Neuronal stem cell (in vitro differentiated cells): ENCODE measurements around the gene TMEM132C.

Experiments used
- DNase-seq: peaks from one replicate; pipeline ENCODE4 v3.0.0-alpha.2; 2013; ENCODE audit warnings: low spot score
- H2AFZ ChIP-seq: one replicate; pipeline ENCODE4 v1.6.1; 2013; ENCODE audit warnings: mild to moderate bottlenecking, low read length, inconsistent platforms
- H2AK5ac ChIP-seq: 2 replicates; pipeline ENCODE4 v1.6.1; 2013; ENCODE audit warnings: low read depth, mild to moderate bottlenecking, inconsistent platforms, low read length, moderate library complexity, mixed read lengths
- H2BK120ac ChIP-seq: 2 replicates; pipeline ENCODE4 v1.6.1; 2013; ENCODE audit warnings: low read depth, mild to moderate bottlenecking, inconsistent platforms, low read length, moderate library complexity, mixed read lengths
- H2BK12ac ChIP-seq: one replicate; pipeline ENCODE4 v1.6.1; 2013; ENCODE audit warnings: low read length, inconsistent platforms
- H2BK15ac ChIP-seq: 2 replicates; pipeline ENCODE4 v1.6.1; 2013; ENCODE audit warnings: mild to moderate bottlenecking, low read length, inconsistent platforms, mixed read lengths
- H2BK5ac ChIP-seq: one replicate; pipeline ENCODE4 v1.6.1; 2013; ENCODE audit warnings: inconsistent platforms, mild to moderate bottlenecking, low read length, moderate library complexity
- H3K14ac ChIP-seq: one replicate; pipeline ENCODE4 v1.6.1; 2013; ENCODE audit warnings: low read length, inconsistent platforms
- H3K18ac ChIP-seq: 2 replicates; pipeline ENCODE4 v1.6.1; 2013; ENCODE audit warnings: low read length, inconsistent platforms
- H3K23ac ChIP-seq: 2 replicates; pipeline ENCODE4 v1.6.1; 2013; ENCODE audit warnings: low read depth, mild to moderate bottlenecking, mixed read lengths, low read length, inconsistent platforms; ENCODE audit not compliant: poor library complexity
- H3K27ac ChIP-seq: replicated peaks from 3 replicates; pipeline ENCODE4 v1.5.1; 2013; ENCODE audit warnings: low read length, inconsistent platforms
- H3K27me3 ChIP-seq, 3 experiments: 2 replicates each; pipeline ENCODE4 v1.6.1; 2013; ENCODE audit warnings: low read length in 3 of 3, mild to moderate bottlenecking in 2 of 3, inconsistent platforms in 1 of 3, low read depth in 1 of 3, mixed read lengths in 1 of 3, moderate library complexity in 1 of 3; ENCODE audit not compliant: control insufficient read depth in 3 of 3, insufficient read depth in 3 of 3
- H3K36me3 ChIP-seq, 2 donors: replicated peaks in 1 of 2; 2 replicates each; pipeline ENCODE4 v1.6.1; 2013; ENCODE audit warnings: low read length in 2 of 2; ENCODE audit not compliant: control insufficient read depth in 2 of 2, insufficient read depth in 2 of 2
- H3K4ac ChIP-seq: 2 replicates; pipeline ENCODE4 v1.6.1; 2013; ENCODE audit warnings: inconsistent platforms, mild to moderate bottlenecking, low read length, moderate library complexity
- H3K4me1 ChIP-seq, 2 donors: 1 replicate in 1 of 2; 2 replicates in 1 of 2; pipeline ENCODE4 v1.6.1; 2013; ENCODE audit warnings: low read length in 2 of 2, low read depth in 1 of 2; ENCODE audit not compliant: control insufficient read depth in 2 of 2, insufficient read depth in 1 of 2
- H3K4me2 ChIP-seq: one replicate; pipeline ENCODE4 v1.6.1; 2013; ENCODE audit warnings: mild to moderate bottlenecking, low read length, inconsistent platforms; ENCODE audit not compliant: insufficient read depth, poor library complexity, severe bottlenecking
- H3K4me3 ChIP-seq, 2 donors: 2 replicates each; pipeline ENCODE4 v1.5.1; 2013; ENCODE audit warnings: low read length in 2 of 2, mild to moderate bottlenecking in 2 of 2, inconsistent platforms in 1 of 2, moderate library complexity in 1 of 2
- H3K79me1 ChIP-seq: one replicate; pipeline ENCODE4 v1.6.1; 2013; ENCODE audit warnings: low read depth, mild to moderate bottlenecking, inconsistent platforms, low read length, moderate library complexity
- H3K9ac ChIP-seq: one replicate; pipeline ENCODE4 v1.6.1; 2013; ENCODE audit warnings: mild to moderate bottlenecking, low read depth, low read length, inconsistent platforms; ENCODE audit not compliant: poor library complexity
- H3K9me3 ChIP-seq, 2 donors: replicated peaks in 1 of 2; 2 replicates each; pipeline versions ENCODE3 to v1.6.1; 2013; ENCODE audit warnings: low read length in 2 of 2, mild to moderate bottlenecking in 2 of 2, inconsistent platforms in 1 of 2, low read depth in 1 of 2, mixed read lengths in 1 of 2, moderate library complexity in 1 of 2; ENCODE audit not compliant: control insufficient read depth in 2 of 2, insufficient read depth in 1 of 2
- H4K8ac ChIP-seq: one replicate; pipeline ENCODE4 v1.6.1; 2013; ENCODE audit warnings: low read depth, mild to moderate bottlenecking, inconsistent platforms, low read length, moderate library complexity
- H4K91ac ChIP-seq: one replicate; pipeline ENCODE4 v1.6.1; 2013; ENCODE audit warnings: low read length, low read depth, mild to moderate bottlenecking, inconsistent platforms; ENCODE audit not compliant: poor library complexity
- WGBS, 2 donors: extraction: QIAGEN DNeasy Blood & Tissue Kit; methylation state at CpG; one replicate each; pipeline ENCODE4 v1.1.7; 2013; ENCODE audit warnings: missing lambda C conversion rate in 2 of 2, mixed read lengths in 1 of 2; ENCODE audit not compliant: insufficient read length in 2 of 2, insufficient replicate concordance in 1 of 2; ENCODE audit errors: extremely low coverage in 2 of 2; 5-methylcytosine and 5-hydroxymethylcytosine counted together

The TMEM132C gene

GRCh38 chr12:128606970-128607369, 340.0 kb downstream of the TMEM132C start:
- no peak overlapping the region for H2BK5ac ChIP-seq
- no peak for DNase-seq
- H2AK5ac ChIP-seq = no peak overlapping the region
- no peak overlapping the region for H2BK12ac ChIP-seq
- no peaks in the 10 kb centered on the region for H3K9me3 ChIP-seq
- H3K36me3 ChIP-seq = no peaks in the 10 kb centered on the region
- no peak overlapping the region for H3K4me2 ChIP-seq
- H3K4ac ChIP-seq = no peak overlapping the region
- H3K27ac ChIP-seq = no peak overlapping the region
- H3K79me1 ChIP-seq = no peaks in the 10 kb centered on the region
- H3K18ac ChIP-seq = no peak overlapping the region
- H3K9ac ChIP-seq = no peak overlapping the region
- no peaks in the 10 kb centered on the region for H3K27me3 ChIP-seq
- no peak overlapping the region for H3K23ac ChIP-seq
- no CpG with 5 or more reads among the region's 4 CpGs for WGBS, 2 donors
- peaks cover 4 to 25% of the 10 kb centered on the region in 2 donors for H3K4me1 ChIP-seq
- no peak overlapping the region for H3K4me3 ChIP-seq
- no peak overlapping the region for H2BK15ac ChIP-seq
- H3K14ac ChIP-seq = no peak overlapping the region
- no peak overlapping the region for H4K91ac ChIP-seq
- H2BK120ac ChIP-seq = peak overlapping the region; percentile 14
- H2AFZ ChIP-seq = no peak overlapping the region
- no peak overlapping the region for H4K8ac ChIP-seq

DNA sequence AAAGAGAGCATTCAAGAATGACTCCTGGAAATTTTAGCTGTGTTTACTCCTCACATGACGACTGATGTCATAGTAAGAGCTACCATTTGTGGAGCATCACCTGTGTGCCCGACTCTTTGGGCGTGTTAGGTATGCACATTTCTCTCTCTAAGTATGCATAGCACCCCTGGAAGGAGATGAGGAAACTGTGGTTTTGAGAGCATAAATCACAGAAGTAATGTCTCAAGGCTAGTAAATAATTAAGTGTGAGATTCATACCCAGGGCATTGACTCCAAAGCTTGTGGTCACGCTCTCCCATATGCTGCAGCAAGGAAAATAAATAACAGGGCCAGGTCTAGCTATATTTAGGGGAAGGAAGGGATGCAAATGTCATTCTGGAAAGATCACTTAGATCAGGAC, 340.7 kb downstream of the TMEM132C start:
- no peak for DNase-seq
- H3K4ac ChIP-seq = no peak overlapping the region
- no peak overlapping the region for H3K4me3 ChIP-seq
- H3K79me1 ChIP-seq = no peaks in the 10 kb centered on the region
- no peak overlapping the region for H3K23ac ChIP-seq
- H2BK5ac ChIP-seq = no peak overlapping the region
- H3K9ac ChIP-seq = no peak overlapping the region
- no peak overlapping the region for H2BK120ac ChIP-seq
- no peaks in the 10 kb centered on the region for H3K27me3 ChIP-seq
- H2AK5ac ChIP-seq = no peak overlapping the region
- no peak overlapping the region for H2BK12ac ChIP-seq
- no CpG with 5 or more reads among the region's 4 CpGs for WGBS, 2 donors
- H3K18ac ChIP-seq = no peak overlapping the region
- no peak overlapping the region for H4K8ac ChIP-seq
- H2AFZ ChIP-seq = no peak overlapping the region
- H3K9me3 ChIP-seq = no peaks in the 10 kb centered on the region
- no peak overlapping the region for H3K27ac ChIP-seq
- no peak overlapping the region for H2BK15ac ChIP-seq
- H3K36me3 ChIP-seq = no peaks in the 10 kb centered on the region
- no peak overlapping the region for H4K91ac ChIP-seq
- peaks cover 5 to 30% of the 10 kb centered on the region in 2 donors for H3K4me1 ChIP-seq
- no peak overlapping the region for H3K4me2 ChIP-seq
- no peak overlapping the region for H3K14ac ChIP-seq

- no CpG with 5 or more reads among the region's 2 CpGs for WGBS, 2 donors
- Histone ChIP-seq H3K9me3 (peaks cover 0 to 2% of the 10 kb centered on the region in 2 donors), H2AFZ (no peak overlapping the region), H3K23ac (no peak overlapping the region), H3K9ac (no peak overlapping the region), H3K4me1 (peaks cover 7 to 35% of the 10 kb centered on the region in 2 donors), H4K91ac (no peak overlapping the region), H3K79me1 (no peaks in the 10 kb centered on the region), H4K8ac (no peak overlapping the region), H3K18ac (no peak overlapping the region), H3K14ac (no peak overlapping the region), H3K27me3 (no peaks in the 10 kb centered on the region), H3K27ac (no peak overlapping the region), H3K4me3 (no peak overlapping the region), H3K36me3 (no peaks in the 10 kb centered on the region), H3K4me2 (no peak overlapping the region), H2AK5ac (no peak overlapping the region), H3K4ac (no peak overlapping the region), H2BK120ac (no peak overlapping the region), H2BK12ac (no peak overlapping the region), H2BK15ac (no peak overlapping the region), H2BK5ac (no peak overlapping the region)
- peak; percentile 32 for DNase-seq
Measured at GRCh38 chr12:128609861-128610260, 342.9 kb downstream of the TMEM132C start.

GRCh38 chr12:128611736-128612135, 344.8 kb downstream of the TMEM132C start:
- H4K8ac ChIP-seq = no peak overlapping the region
- no peak overlapping the region for H3K27ac ChIP-seq
- H3K9ac ChIP-seq = no peak overlapping the region
- peaks cover 0 to 10% of the 10 kb centered on the region in 2 donors for H3K9me3 ChIP-seq
- H2BK120ac ChIP-seq = no peak overlapping the region
- no peak overlapping the region for H2BK5ac ChIP-seq
- H3K4ac ChIP-seq = no peak overlapping the region
- no peaks in the 10 kb centered on the region for H3K27me3 ChIP-seq
- H3K79me1 ChIP-seq = no peaks in the 10 kb centered on the region
- no CpG with 5 or more reads among the region's 6 CpGs for WGBS, 2 donors
- no peak overlapping the region for H3K23ac ChIP-seq
- H2AFZ ChIP-seq = no peak overlapping the region
- no peak overlapping the region for H2BK12ac ChIP-seq
- DNase-seq = no peak
- H3K4me3 ChIP-seq = no peak overlapping the region
- H3K4me2 ChIP-seq = no peak overlapping the region
- H3K36me3 ChIP-seq = peaks cover 0 to 8% of the 10 kb centered on the region in 2 donors
- H2BK15ac ChIP-seq = no peak overlapping the region
- no peak overlapping the region for H4K91ac ChIP-seq
- no peak overlapping the region for H3K18ac ChIP-seq
- H3K4me1 ChIP-seq = peaks cover 5 to 26% of the 10 kb centered on the region in 2 donors
- no peak overlapping the region for H3K14ac ChIP-seq
- H2AK5ac ChIP-seq = no peak overlapping the region
